Activated CD4-positive, alpha-beta T cell treated with anti-CD3 and anti-CD28 coated beads for 36 hours (primary cell): ENCODE data around the gene UBASH3A. TPM values are rescaled to one million over a fixed set of nuclear protein-coding genes. Genes with fewer than 3 reads are reported as not detected.

Source experiments
- ATAC-seq: fragments of 200-7000 bp; cut with Tn5 transposase; one replicate; pipeline ENCODE4 v1.10.0; 2021; ENCODE audit warnings: mild to moderate bottlenecking, moderate library complexity
- CTCF ChIA-PET: fragments of 350-600 bp; sonication (Branson Sonifier 250); formaldehyde crosslinking; loops from one replicate; lab custom pipeline; 2021; ENCODE audit warnings: antibody characterized with exemption; lab: Charles Lee
- POLR2A ChIA-PET: fragments of 350-600 bp; sonication (Branson Sonifier 250); formaldehyde crosslinking; loops from one replicate; lab custom pipeline; 2021; ENCODE audit warnings: antibody characterized with exemption, inconsistent platforms; lab: Charles Lee
- DNase-seq: peaks from one replicate; pipeline ENCODE4 v3.0.0-alpha.2; 2020
- H3K27ac Mint-ChIP-seq: one replicate; pipeline ENCODE4 v1.8.0; 2021; ENCODE audit warnings: mixed read lengths
- H3K27me3 Mint-ChIP-seq: one replicate; pipeline ENCODE4 v1.8.0; 2021; ENCODE audit warnings: mixed read lengths
- H3K36me3 Mint-ChIP-seq: one replicate; pipeline ENCODE4 v1.8.0; 2021; ENCODE audit warnings: low read depth, mixed read lengths
- H3K4me1 Mint-ChIP-seq: one replicate; pipeline ENCODE4 v1.8.0; 2021; ENCODE audit warnings: mixed read lengths
- H3K4me3 Mint-ChIP-seq: one replicate; pipeline ENCODE4 v1.8.0; 2021; ENCODE audit warnings: mild to moderate bottlenecking, moderate library complexity, mixed read lengths
- H3K9me3 Mint-ChIP-seq: one replicate; pipeline ENCODE4 v1.8.0; 2021; ENCODE audit warnings: low read depth, mixed read lengths
- intact Hi-C, 2 experiments: fragments of 100-400 bp; cut with DNase I in 1 of 2; cut with micrococcal nuclease in 1 of 2; formaldehyde crosslinking; loops; one replicate each; pipeline versions ENCODE4 v1.14.2 to v1.15.1; 2022 to 2024; cut with DNase I, micrococcal nuclease
- total RNA-seq, 2 experiments: library from RNA; stranded (reverse); gene quantifications; one replicate each; pipeline ENCODE4 v1.2.3, GENCODE V29; 2021

Gene UBASH3A
- total RNA-seq, 2 experiments from 2014 or later = 37.3 to 39.0 TPM

- H3K4me3 Mint-ChIP-seq = no peak overlapping the region
- CTCF ChIA-PET = interaction anchor here (1.0 kb wide), 1 partner anchor 125 kb away, joined by 3 read pairs; no protein-coding TSS in a partner anchor
- intact Hi-C loops = no loop called here
- H3K27ac Mint-ChIP-seq = no peak overlapping the region
- H3K36me3 Mint-ChIP-seq = no peaks in the 10 kb centered on the region
- H3K4me1 Mint-ChIP-seq = peaks cover 2% of the 10 kb centered on the region
- POLR2A ChIA-PET = no interaction called here
- no peaks in the 10 kb centered on the region for H3K9me3 Mint-ChIP-seq
- peaks cover 5% of the 10 kb centered on the region for H3K27me3 Mint-ChIP-seq
- ATAC-seq = no peak
- no peak for DNase-seq
These were observed 82.8 kb downstream of the UBASH3A start for GRCh38 chr21:42486531-42486930.

- POLR2A ChIA-PET = no interaction called here
- no peaks in the 10 kb centered on the region for H3K9me3 Mint-ChIP-seq
- CTCF ChIA-PET = no interaction called here
These were observed 85.4 kb downstream of the UBASH3A start for GRCh38 chr21:42489006-42489563.

GRCh38 chr21:42489991-42490390 is 86.3 kb downstream of the UBASH3A start:
- Mint-ChIP-seq H3K27me3 (peaks cover 6% of the 10 kb centered on the region), H3K36me3 (no peaks in the 10 kb centered on the region), H3K4me1 (peaks cover 11% of the 10 kb centered on the region), H3K9me3 (no peaks in the 10 kb centered on the region), H3K4me3 (no peak overlapping the region), H3K27ac (no peak overlapping the region)
- intact Hi-C loops = loop anchor here in 1 of 2 experiments (5.0 kb wide), 1 partner anchor 37 kb away; no protein-coding TSS in a partner anchor
- ChIA-PET POLR2A (no interaction called here), CTCF (interaction anchor here (0.7 to 1.3 kb wide), 3 partner anchors 10 to 47 kb away, joined by 3 read pairs; no protein-coding TSS in a partner anchor)
- no peak for DNase-seq
- ATAC-seq = no peak

More at GRCh38 chr21:42489006-42489563, 85.4 kb downstream of the UBASH3A start:
- Mint-ChIP-seq H3K27me3 (peaks cover 6% of the 10 kb centered on the region), H3K36me3 (no peaks in the 10 kb centered on the region), H3K4me1 (peaks cover 11% of the 10 kb centered on the region), H3K4me3 (no peak overlapping the region), H3K27ac (no peak overlapping the region)
- intact Hi-C loops = no loop called here
- DNase-seq (no peak), ATAC-seq (no peak)

- H3K27me3 Mint-ChIP-seq = peaks cover 5% of the 10 kb centered on the region
- ChIA-PET CTCF (interaction anchor here (0.7 to 1.3 kb wide), 3 partner anchors 10 to 47 kb away, joined by 3 read pairs; no protein-coding TSS in a partner anchor), POLR2A (no interaction called here)
- H3K9me3 Mint-ChIP-seq = no peaks in the 10 kb centered on the region
- no peak for DNase-seq
- H3K36me3 Mint-ChIP-seq = no peaks in the 10 kb centered on the region
- H3K4me3 Mint-ChIP-seq = no peak overlapping the region
- H3K27ac Mint-ChIP-seq = no peak overlapping the region
- peaks cover 15% of the 10 kb centered on the region for H3K4me1 Mint-ChIP-seq
- intact Hi-C loops = loop anchor here in 1 of 2 experiments (5.0 kb wide), 1 partner anchor 37 kb away; no protein-coding TSS in a partner anchor
- ATAC-seq = no peak
These were observed 87.0 kb downstream of the UBASH3A start for GRCh38 chr21:42490720-42491119.

GRCh38 chr21:42491328-42491727 is 87.6 kb downstream of the UBASH3A start:
- no peak overlapping the region for H3K27ac Mint-ChIP-seq
- no peaks in the 10 kb centered on the region for H3K9me3 Mint-ChIP-seq
- ATAC-seq (no peak), DNase-seq (no peak)
- no peaks in the 10 kb centered on the region for H3K36me3 Mint-ChIP-seq
- ChIA-PET CTCF (interaction anchor here (1.3 kb wide), 1 partner anchor 18 kb away, joined by 3 read pairs; no protein-coding TSS in a partner anchor), POLR2A (no interaction called here)
- no peak overlapping the region for H3K4me3 Mint-ChIP-seq
- H3K4me1 Mint-ChIP-seq = peaks cover 17% of the 10 kb centered on the region
- H3K27me3 Mint-ChIP-seq = peaks cover 4% of the 10 kb centered on the region
- intact Hi-C loops = loop anchor here in 1 of 2 experiments (5.0 kb wide), 1 partner anchor 36 kb away; no protein-coding TSS in a partner anchor

GRCh38 chr21:42492201-42492600 is 88.5 kb downstream of the UBASH3A start:
- POLR2A ChIA-PET = no interaction called here

GRCh38 chr21:42493109-42494060 is 89.7 kb downstream of the UBASH3A start:
- ATAC-seq = no peak
- Mint-ChIP-seq H3K4me3 (no peak overlapping the region), H3K36me3 (no peaks in the 10 kb centered on the region), H3K9me3 (no peaks in the 10 kb centered on the region), H3K27me3 (peaks cover 2% of the 10 kb centered on the region), H3K4me1 (peaks cover 25% of the 10 kb centered on the region), H3K27ac (no peak overlapping the region)
- ChIA-PET CTCF (interaction anchor here (0.7 kb wide), 1 partner anchor 13 kb away, joined by 5 read pairs; no protein-coding TSS in a partner anchor), POLR2A (no interaction called here)
- no peak for DNase-seq
- intact Hi-C loops = loop anchor here in 1 of 2 experiments (5.0 kb wide), 1 partner anchor 34 kb away; no protein-coding TSS in a partner anchor

More at GRCh38 chr21:42492201-42492600, 88.5 kb downstream of the UBASH3A start:
- H3K36me3 Mint-ChIP-seq = no peaks in the 10 kb centered on the region
- no peaks in the 10 kb centered on the region for H3K9me3 Mint-ChIP-seq
- CTCF ChIA-PET = no interaction called here
- intact Hi-C loops = loop anchor here in 1 of 2 experiments (5.0 kb wide), 1 partner anchor 35 kb away; no protein-coding TSS in a partner anchor
- DNase-seq (no peak), ATAC-seq (no peak)
- no peak overlapping the region for H3K4me3 Mint-ChIP-seq
- no peak overlapping the region for H3K27ac Mint-ChIP-seq
- peaks cover 4% of the 10 kb centered on the region for H3K27me3 Mint-ChIP-seq
- H3K4me1 Mint-ChIP-seq = peaks cover 24% of the 10 kb centered on the region

GRCh38 chr21:42495027-42495426 is 91.3 kb downstream of the UBASH3A start:
- DNase-seq = no peak
- CTCF ChIA-PET = interaction anchor here (0.6 to 0.8 kb wide), 3 partner anchors 41 to 1494 kb away, joined by 5 to 7 read pairs (median 6); no protein-coding TSS in a partner anchor
- intact Hi-C loops = loop anchor here in 1 of 2 experiments (5.0 kb wide), 1 partner anchor 33 kb away; no protein-coding TSS in a partner anchor
- Mint-ChIP-seq H3K27me3 (peaks cover 2% of the 10 kb centered on the region), H3K27ac (no peak overlapping the region), H3K4me3 (no peak overlapping the region), H3K9me3 (no peaks in the 10 kb centered on the region), H3K4me1 (peaks cover 25% of the 10 kb centered on the region), H3K36me3 (no peaks in the 10 kb centered on the region)
- POLR2A ChIA-PET = interaction anchor here (0.7 kb wide), 1 partner anchor 102 kb away, joined by 3 read pairs; no protein-coding TSS in a partner anchor
- no peak for ATAC-seq

- DNase-seq = no peak
- no peaks in the 10 kb centered on the region for H3K36me3 Mint-ChIP-seq
- H3K27ac Mint-ChIP-seq = no peak overlapping the region
- ChIA-PET POLR2A (no interaction called here), CTCF (interaction anchor here (0.5 kb wide), 1 partner anchor 167 kb away, joined by 3 read pairs; no protein-coding TSS in a partner anchor)
- H3K9me3 Mint-ChIP-seq = no peaks in the 10 kb centered on the region
- H3K27me3 Mint-ChIP-seq = peaks cover 2% of the 10 kb centered on the region
- intact Hi-C loops = loop anchor here (1.0 to 5.0 kb wide), 12 partner anchors 19 to 493 kb away; partner anchors contain the start of genes PKNOX1 (in 1 of the 2), WDR4 (in 1 of the 2) and ZBTB21 (in 1 of the 2)
- peak; percentile 13 for ATAC-seq
- peak overlapping the region; percentile 75 for H3K4me3 Mint-ChIP-seq
- H3K4me1 Mint-ChIP-seq = peaks cover 25% of the 10 kb centered on the region
These were observed 92.0 kb downstream of the UBASH3A start for GRCh38 chr21:42495765-42496119.

- ATAC-seq = peak; percentile 99
- Mint-ChIP-seq H3K27me3 (peaks cover 2% of the 10 kb centered on the region), H3K27ac (peak within 1 kb of the TSS; percentile 69), H3K4me1 (peaks cover 25% of the 10 kb centered on the region), H3K9me3 (no peaks in the 10 kb centered on the region), H3K36me3 (no peaks in the 10 kb centered on the region), H3K4me3 (peak within 1 kb of the TSS; percentile 75)
- ChIA-PET POLR2A (no interaction called here), CTCF (interaction anchor here (0.5 to 0.6 kb wide), 2 partner anchors 9 to 322 kb away, joined by 3 read pairs; no protein-coding TSS in a partner anchor)
- intact Hi-C loops = loop anchor here (1.0 to 5.0 kb wide), 12 partner anchors 18 to 493 kb away; partner anchors contain the start of genes PKNOX1 (in 1 of the 2), WDR4 (in 1 of the 2) and ZBTB21 (in 1 of the 2)
- peak; percentile 100 for DNase-seq
These were observed 92.6 kb downstream of the UBASH3A start, which contains the start of gene RSPH1 for GRCh38 chr21:42496120-42496838. Gene RSPH1, minus strand, starts transcription at chr21:42496224. Its CDS starts 38 bp downstream, at chr21:42496186.
